B cell (primary cell): Measurements from ENCODE around the gene TMEM273. TPM values are rescaled to one million over a fixed set of nuclear protein-coding genes. Genes with fewer than 3 reads are reported as not detected.

Experiments used
- ATAC-seq: fragments of 200-7000 bp; cut with Tn5 transposase; one replicate; pipeline ENCODE4 v1.10.0; 2021; ENCODE audit warnings: low read depth, mild to moderate bottlenecking, moderate number of reproducible peaks, moderate library complexity
- CTCF ChIA-PET: fragments of 350-600 bp; sonication (Branson Sonifier 250); formaldehyde crosslinking; loops from one replicate; lab custom pipeline; 2021; ENCODE audit warnings: antibody characterized with exemption, inconsistent platforms; lab: Charles Lee
- POLR2A ChIA-PET: fragments of 350-600 bp; sonication (Branson Sonifier 250); formaldehyde crosslinking; loops from one replicate; lab custom pipeline; 2021; ENCODE audit warnings: antibody characterized with exemption; lab: Charles Lee
- DNase-seq: peaks from one replicate; pipeline ENCODE4 v3.0.0; 2013
- H2AFZ ChIP-seq: 2 replicates; pipeline ENCODE4 v1.6.1; 2012; ENCODE audit warnings: mild to moderate bottlenecking, low read depth, low read length; ENCODE audit not compliant: insufficient read depth, poor library complexity, severe bottlenecking
- H3K27ac ChIP-seq, 2 donors: 1 replicate in 1 of 2; 2 replicates in 1 of 2; pipeline ENCODE4 v1.5.1; 2012 to 2013; ENCODE audit warnings: low read length in 2 of 2, mild to moderate bottlenecking in 2 of 2, moderate library complexity in 1 of 2
- H3K27me3 ChIP-seq, 4 experiments: fragments of 200-600 bp in 1 of 4; sonication (generic) in 1 of 4; replicated peaks in 1 of 4; 1 replicate in 2 of 4; 2 replicates in 2 of 4; pipeline versions ENCODE4 v1.6.1 to v1.7.0; 2013 to 2016; ENCODE audit warnings: low read length in 3 of 4, mild to moderate bottlenecking in 2 of 4, mixed read lengths in 1 of 4, moderate library complexity in 1 of 4; ENCODE audit not compliant: insufficient read depth in 4 of 4, control insufficient read depth in 3 of 4; ENCODE audit errors: control extremely low read depth in 1 of 4
- H3K36me3 ChIP-seq, 2 experiments: replicated peaks in 1 of 2; 1 replicate in 1 of 2; 2 replicates in 1 of 2; pipeline versions ENCODE4 v1.6.1 to v1.7.1; 2013; ENCODE audit warnings: low read length in 1 of 2; ENCODE audit not compliant: insufficient read depth in 2 of 2, control insufficient read depth in 1 of 2; ENCODE audit errors: control extremely low read depth in 1 of 2, extremely low read depth in 1 of 2
- H3K4me1 ChIP-seq, 2 donors: fragments of 200-600 bp in 1 of 2; sonication (generic) in 1 of 2; 1 replicate in 1 of 2; 2 replicates in 1 of 2; pipeline versions ENCODE4 v1.5.1 to v1.6.1; 2013 to 2017; ENCODE audit warnings: low read length in 2 of 2; ENCODE audit not compliant: control insufficient read depth in 2 of 2, insufficient read depth in 2 of 2
- H3K4me2 ChIP-seq: replicated peaks from 2 replicates; pipeline ENCODE3; 2012; ENCODE audit warnings: mild to moderate bottlenecking, low read depth, low read length; ENCODE audit not compliant: poor library complexity, severe bottlenecking
- H3K4me3 ChIP-seq, 5 experiments: fragments of 200-600 bp in 1 of 5; sonication (generic) in 1 of 5; 1 replicate in 3 of 5; 2 replicates in 2 of 5; pipeline versions ENCODE4 v1.5.1 to v1.7.0; 2011 to 2016; ENCODE audit warnings: low read length in 4 of 5, mild to moderate bottlenecking in 4 of 5, low read depth in 2 of 5, control low read depth in 1 of 5, moderate library complexity in 1 of 5; ENCODE audit not compliant: insufficient read depth in 1 of 5; ENCODE audit errors: control extremely low read depth in 1 of 5, extremely low read depth in 1 of 5
- H3K79me2 ChIP-seq: fragments of 200-600 bp; sonication (generic); one replicate; pipeline ENCODE4 v1.6.0; 2016; ENCODE audit warnings: low read length; ENCODE audit not compliant: control insufficient read depth, insufficient read depth
- H3K9ac ChIP-seq: fragments of 200-600 bp; sonication (generic); 2 replicates; pipeline ENCODE4 v1.6.1; 2017; ENCODE audit warnings: mild to moderate bottlenecking, low read length, moderate library complexity
- H3K9me3 ChIP-seq, 3 donors: one replicate each; pipeline versions ENCODE4 v1.6.1 to v1.7.1; 2013; ENCODE audit warnings: low read length in 2 of 3; ENCODE audit not compliant: control insufficient read depth in 2 of 3, insufficient read depth in 1 of 3; ENCODE audit errors: control extremely low read depth in 1 of 3
- H4K20me1 ChIP-seq: 2 replicates; pipeline ENCODE4 v1.6.0; 2012; ENCODE audit warnings: mild to moderate bottlenecking, low read length; ENCODE audit not compliant: insufficient read depth, control insufficient read depth, poor library complexity, severe bottlenecking
- H3K27ac Mint-ChIP-seq: one replicate; pipeline ENCODE4 v1.8.0; 2021; ENCODE audit warnings: mixed read lengths
- H3K27me3 Mint-ChIP-seq: one replicate; pipeline ENCODE4 v1.8.0; 2021; ENCODE audit warnings: mixed read lengths
- H3K4me1 Mint-ChIP-seq: one replicate; pipeline ENCODE4 v1.8.0; 2021; ENCODE audit warnings: mixed read lengths
- H3K4me3 Mint-ChIP-seq: one replicate; pipeline ENCODE4 v1.8.0; 2021; ENCODE audit warnings: mixed read lengths
- H3K9me3 Mint-ChIP-seq: one replicate; pipeline ENCODE4 v1.8.0; 2022; ENCODE audit warnings: mixed read lengths; ENCODE audit not compliant: insufficient read depth
- EZH2 ChIP-seq: IDR thresholded peaks from 2 replicates; pipeline ENCODE4 v1.6.1; 2012; ENCODE audit warnings: borderline replicate concordance, low read depth, mild to moderate bottlenecking, moderate library complexity, low read length; ENCODE audit not compliant: insufficient read depth, poor library complexity, severe bottlenecking
- WGBS: methylation state at CpG from one replicate; pipeline ENCODE4 v1.1.5; 2013; ENCODE audit warnings: missing lambda C conversion rate; ENCODE audit not compliant: insufficient coverage; 5-methylcytosine and 5-hydroxymethylcytosine counted together
- intact Hi-C: fragments of 100-400 bp; cut with micrococcal nuclease; formaldehyde crosslinking; loops from one replicate; pipeline ENCODE4 v1.10.0; 2022
- polyA plus RNA-seq: library from polyadenylated mRNA; depleted of rRNA; stranded (reverse); fragments of >200 nt; gene quantifications from 2 replicates; pipeline ENCODE4 v1.2.3, GENCODE V29; 2012
- total RNA-seq, 2 donors: library from RNA; stranded (reverse); fragments of 120-200 nt in 1 of 2; gene quantifications; 1 replicate in 1 of 2; 2 replicates in 1 of 2; pipeline versions ENCODE4 v1.2.3 to v1.2.4, GENCODE V29; 2013 to 2022
- TF ChIP-seq, protein P1 (sequence below): fragments of 200-600 bp; IDR thresholded peaks from one replicate; pipeline ENCODE4 v1.8.0; 2022; ENCODE audit warnings: antibody characterized with exemption, mild to moderate bottlenecking

The TMEM273 gene
- total and polyA plus RNA-seq, 2 donors (not counting 1 experiment from before 2014, with no cell fraction given) = 36.0 to 36.4 TPM

DNA sequence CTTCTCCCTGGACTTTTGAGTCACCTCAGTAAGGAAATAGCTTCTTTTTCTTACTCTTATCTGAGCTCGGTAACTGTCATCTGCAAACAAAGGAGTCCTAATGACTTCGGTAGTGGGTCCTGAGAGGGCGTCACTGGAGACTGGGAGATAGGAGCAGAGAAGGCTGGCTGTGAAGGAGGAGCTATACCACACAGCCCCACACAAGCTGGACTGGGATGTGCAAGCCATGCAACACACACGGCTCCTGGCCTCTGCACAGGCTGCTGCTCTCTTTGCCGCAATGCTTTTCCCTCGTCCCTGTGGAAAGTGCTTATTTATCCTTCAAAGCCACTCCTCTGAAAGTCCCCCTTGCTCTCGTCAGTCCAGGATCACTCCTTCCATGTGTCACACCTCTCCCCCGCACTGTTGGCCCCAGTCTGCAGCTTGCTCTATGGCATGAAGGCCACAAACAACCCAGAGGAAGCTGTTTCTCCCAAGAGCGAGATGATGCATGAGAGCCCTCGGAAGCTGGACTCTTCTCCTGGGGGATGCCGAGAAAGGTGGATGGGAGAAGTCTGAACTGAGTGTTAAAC lies 14.9 kb downstream of the TMEM273 start:
- Histone ChIP-seq H3K27me3 (no peaks in the 10 kb centered on the region), H3K27ac (no peak overlapping the region), H4K20me1 (peaks cover 12% of the 10 kb centered on the region), H3K4me3 (no peak overlapping the region), H3K36me3 (no peaks in the 10 kb centered on the region), H3K4me1 (peaks cover 49 to 85% of the 10 kb centered on the region in 2 donors), H3K4me2 (peak overlapping the region; percentile 62), H3K79me2 (peaks cover 6% of the 10 kb centered on the region), H3K9ac (no peak overlapping the region), H3K9me3 (no peaks in the 10 kb centered on the region), H2AFZ (no peak overlapping the region)
- H3K9me3 Mint-ChIP-seq = no peaks in the 10 kb centered on the region
- no peaks in the 10 kb centered on the region for H3K27me3 Mint-ChIP-seq
- DNase-seq (no peak), ATAC-seq (no peak)
- POLR2A ChIA-PET = no interaction called here
- CTCF ChIA-PET = interaction anchor here (1.0 kb wide), 1 partner anchor 9 kb away, joined by 3 read pairs; no protein-coding TSS in a partner anchor
- intact Hi-C loops = no loop called here
- H3K27ac Mint-ChIP-seq = no peak overlapping the region
- H3K4me1 Mint-ChIP-seq = peaks cover 69% of the 10 kb centered on the region
- H3K4me3 Mint-ChIP-seq = no peak overlapping the region
- WGBS = 99% methylated on average over 10 of the region's 11 CpGs
- TF ChIP-seq, protein P1, sequence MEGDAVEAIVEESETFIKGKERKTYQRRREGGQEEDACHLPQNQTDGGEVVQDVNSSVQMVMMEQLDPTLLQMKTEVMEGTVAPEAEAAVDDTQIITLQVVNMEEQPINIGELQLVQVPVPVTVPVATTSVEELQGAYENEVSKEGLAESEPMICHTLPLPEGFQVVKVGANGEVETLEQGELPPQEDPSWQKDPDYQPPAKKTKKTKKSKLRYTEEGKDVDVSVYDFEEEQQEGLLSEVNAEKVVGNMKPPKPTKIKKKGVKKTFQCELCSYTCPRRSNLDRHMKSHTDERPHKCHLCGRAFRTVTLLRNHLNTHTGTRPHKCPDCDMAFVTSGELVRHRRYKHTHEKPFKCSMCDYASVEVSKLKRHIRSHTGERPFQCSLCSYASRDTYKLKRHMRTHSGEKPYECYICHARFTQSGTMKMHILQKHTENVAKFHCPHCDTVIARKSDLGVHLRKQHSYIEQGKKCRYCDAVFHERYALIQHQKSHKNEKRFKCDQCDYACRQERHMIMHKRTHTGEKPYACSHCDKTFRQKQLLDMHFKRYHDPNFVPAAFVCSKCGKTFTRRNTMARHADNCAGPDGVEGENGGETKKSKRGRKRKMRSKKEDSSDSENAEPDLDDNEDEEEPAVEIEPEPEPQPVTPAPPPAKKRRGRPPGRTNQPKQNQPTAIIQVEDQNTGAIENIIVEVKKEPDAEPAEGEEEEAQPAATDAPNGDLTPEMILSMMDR = no peak
- TF ChIP-seq EZH2 = no peak

- Histone ChIP-seq H3K36me3 (no peaks in the 10 kb centered on the region), H3K4me3 (no peak overlapping the region), H3K27ac (no peak overlapping the region), H3K27me3 (no peaks in the 10 kb centered on the region), H3K79me2 (peaks cover 6% of the 10 kb centered on the region), H2AFZ (no peak overlapping the region), H4K20me1 (peaks cover 12% of the 10 kb centered on the region), H3K4me2 (no peak overlapping the region), H3K4me1 (peaks cover 49 to 79% of the 10 kb centered on the region in 2 donors), H3K9ac (no peak overlapping the region), H3K9me3 (no peaks in the 10 kb centered on the region)
- WGBS = 81% methylated on average over 3 of the region's 3 CpGs
- peaks cover 63% of the 10 kb centered on the region for H3K4me1 Mint-ChIP-seq
- DNase-seq = no peak
- H3K4me3 Mint-ChIP-seq = no peak overlapping the region
- intact Hi-C loops = no loop called here
- TF ChIP-seq, protein P1 = no peak
- POLR2A ChIA-PET = no interaction called here
- no peaks in the 10 kb centered on the region for H3K27me3 Mint-ChIP-seq
- no peaks in the 10 kb centered on the region for H3K9me3 Mint-ChIP-seq
- no peak for ATAC-seq
- CTCF ChIA-PET = interaction anchor here (1.0 to 1.3 kb wide), 2 partner anchors 8 to 516 kb away, joined by 3 to 5 read pairs; no protein-coding TSS in a partner anchor
- H3K27ac Mint-ChIP-seq = no peak overlapping the region
Measured at GRCh38 chr10:49172777-49173132, 15.4 kb downstream of the TMEM273 start.
